PC-9 (cell line): ENCODE measurements around the gene ATG4A. TPM values are rescaled to one million over a fixed set of nuclear protein-coding genes. Genes with fewer than 3 reads are reported as not detected.

Experiments
- BruUV-seq: library from RNA; stranded (reverse); fragments of 400-500 nt; replicated peaks from 2 replicates; lab custom pipeline; 2021; lab: Mats Ljungman, UMichigan
- CTCF ChIA-PET: fragments of 300-600 bp; sonication (Branson Sonifier 250); formaldehyde crosslinking; loops from one replicate; lab custom pipeline; 2022; ENCODE audit warnings: antibody characterized with exemption; lab: Charles Lee
- POLR2A ChIA-PET: fragments of 300-600 bp; sonication (Branson Sonifier 250); formaldehyde crosslinking; loops from one replicate; lab custom pipeline; 2022; ENCODE audit warnings: antibody characterized with exemption; ENCODE audit not compliant: unreplicated experiment; lab: Charles Lee
- DNase-seq, 2 experiments: peaks; one replicate each; pipeline versions ENCODE4 v3.0.0 to v3.0.0-alpha.2; 2015 to 2022; ENCODE audit warnings: mixed read lengths in 1 of 2
- H2AFZ ChIP-seq: fragments of 200-600 bp; sonication (generic); 2 replicates; pipeline ENCODE4 v1.8.1; 2017; ENCODE audit warnings: antibody characterized with exemption
- H3F3A ChIP-seq: fragments of 200-600 bp; sonication (generic); 2 replicates; pipeline ENCODE4 v1.8.1; 2017; ENCODE audit warnings: antibody characterized with exemption, mild to moderate bottlenecking, low read depth; ENCODE audit not compliant: insufficient read depth
- H3K27ac ChIP-seq: fragments of 200-600 bp; sonication (generic); 2 replicates; pipeline ENCODE4 v1.6.1; 2016; ENCODE audit warnings: mixed run types
- H3K27me3 ChIP-seq: fragments of 200-600 bp; sonication (generic); 2 replicates; pipeline ENCODE4 v1.6.1; 2016; ENCODE audit warnings: low read depth, mixed run types; ENCODE audit not compliant: insufficient read depth
- H3K36me3 ChIP-seq: fragments of 200-600 bp; sonication (generic); 2 replicates; pipeline ENCODE4 v1.6.1; 2016; ENCODE audit warnings: low read depth, mixed run types
- H3K4me1 ChIP-seq: fragments of 200-600 bp; sonication (generic); replicated peaks from 2 replicates; pipeline ENCODE4 v1.6.1; 2016; ENCODE audit warnings: mixed run types; ENCODE audit not compliant: insufficient read depth
- H3K4me2 ChIP-seq: fragments of 200-600 bp; sonication (generic); 2 replicates; pipeline ENCODE4 v1.6.1; 2017; ENCODE audit warnings: mixed run types
- H3K4me3 ChIP-seq: fragments of 200-600 bp; sonication (generic); 2 replicates; pipeline ENCODE4 v1.6.1; 2016; ENCODE audit warnings: mixed run types
- H3K79me2 ChIP-seq: fragments of 200-600 bp; sonication (generic); 2 replicates; pipeline ENCODE4 v1.6.1; 2017; ENCODE audit warnings: low read depth, mixed run types
- H3K9me2 ChIP-seq: fragments of 200-600 bp; sonication (generic); 2 replicates; pipeline ENCODE4 v1.8.1; 2017; ENCODE audit warnings: mild to moderate bottlenecking; ENCODE audit not compliant: insufficient read depth
- H3K9me3 ChIP-seq: fragments of 200-600 bp; sonication (generic); 2 replicates; pipeline ENCODE4 v1.8.1; 2016; ENCODE audit warnings: low read depth; ENCODE audit not compliant: insufficient read depth
- H4K20me1 ChIP-seq: fragments of 200-600 bp; sonication (generic); 2 replicates; pipeline ENCODE4 v1.8.1; 2017; ENCODE audit not compliant: insufficient read depth
- CTCF ChIP-seq: fragments of 200-600 bp; sonication (generic); conservative IDR thresholded peaks from 2 replicates; pipeline ENCODE4 v1.6.1; 2017; ENCODE audit warnings: mixed run types, antibody characterized with exemption, mild to moderate bottlenecking, moderate library complexity
- EZH2 ChIP-seq: fragments of 200-600 bp; sonication (generic); IDR thresholded peaks from 2 replicates; pipeline ENCODE4 v1.8.0; 2017; ENCODE audit warnings: antibody characterized with exemption, low read depth
- intact Hi-C: fragments of 100-400 bp; cut with micrococcal nuclease; formaldehyde crosslinking; loops from one replicate; pipeline ENCODE4 v1.10.0; 2022; ENCODE audit not compliant: unreplicated experiment
- total RNA-seq: library from RNA; stranded (reverse); gene quantifications from 2 replicates; pipeline ENCODE4 v1.2.3, GENCODE V29; 2021

The ATG4A gene
- total RNA-seq, 1 experiment from 2014 or later: 9.6 TPM

- no peaks in the 10 kb centered on the region for H3K9me3 ChIP-seq
- peaks cover 36% of the 10 kb centered on the region for H3K36me3 ChIP-seq
- intact Hi-C loops: no loop called here
- ChIA-PET POLR2A (no interaction called here), CTCF (no interaction called here)
- no peaks in the 10 kb centered on the region for H3K27me3 ChIP-seq
- peak overlapping the region; percentile 11; the same call in 1 of the 2 replicates for H3K4me2 ChIP-seq
- no peak overlapping the region for H3K27ac ChIP-seq
- no peak overlapping the region for H3K4me3 ChIP-seq
- no peak overlapping the region for H2AFZ ChIP-seq
- no peaks in the 10 kb centered on the region for H4K20me1 ChIP-seq
- peaks cover 31% of the 10 kb centered on the region for H3K79me2 ChIP-seq
- DNase-seq: no peak
- BruUV-seq: no TSS peak
- H3K4me1 ChIP-seq: peaks cover 23% of the 10 kb centered on the region
- no peaks in the 10 kb centered on the region for H3K9me2 ChIP-seq
- H3F3A ChIP-seq: peaks cover 12% of the 10 kb centered on the region
- TF ChIP-seq CTCF: no peak
- no peak for TF ChIP-seq EZH2
Measured at GRCh38 chrX:108088511-108088910, 3.1 kb upstream of the ATG4A start.

- Histone ChIP-seq H3F3A (peaks cover 5% of the 10 kb centered on the region), H4K20me1 (no peaks in the 10 kb centered on the region), H2AFZ (peak overlapping the region; percentile 84), H3K36me3 (peaks cover 27% of the 10 kb centered on the region), H3K27ac (peak overlapping the region; percentile 80), H3K4me1 (peaks cover 23% of the 10 kb centered on the region), H3K79me2 (peaks cover 31% of the 10 kb centered on the region), H3K27me3 (no peaks in the 10 kb centered on the region), H3K4me3 (peak overlapping the region; percentile 84), H3K4me2 (peak overlapping the region; percentile 97), H3K9me3 (no peaks in the 10 kb centered on the region), H3K9me2 (no peaks in the 10 kb centered on the region)
- intact Hi-C loops: loop anchor here (2.0 kb wide), 2 partner anchors 96 to 446 kb away; no protein-coding TSS in a partner anchor
- ChIA-PET CTCF (interaction anchor here (1.6 kb wide), 1 partner anchor 418 kb away, joined by 3 read pairs; no protein-coding TSS in a partner anchor), POLR2A (interaction anchor here (0.6 to 1.1 kb wide), 4 partner anchors 20 to 1419 kb away, joined by 3 to 5 read pairs (median 4); no protein-coding TSS in a partner anchor)
- TF ChIP-seq EZH2 (no peak), CTCF (no peak)
- DNase-seq: peak in 1 of 2 experiments; percentile 38
- BruUV-seq: TSS peak; percentile 66
Measured at GRCh38 chrX:108090491-108091263, 901 bp upstream of the ATG4A start.

- Histone ChIP-seq H3K36me3 (peaks cover 16% of the 10 kb centered on the region), H3K79me2 (peaks cover 31% of the 10 kb centered on the region), H3K4me2 (peak overlapping the region; percentile 89), H3K27me3 (no peaks in the 10 kb centered on the region), H3K4me3 (peak overlapping the region; percentile 84), H4K20me1 (no peaks in the 10 kb centered on the region), H3K9me3 (no peaks in the 10 kb centered on the region), H3F3A (peaks cover 5% of the 10 kb centered on the region), H3K4me1 (peaks cover 23% of the 10 kb centered on the region), H3K9me2 (no peaks in the 10 kb centered on the region), H3K27ac (no peak overlapping the region), H2AFZ (peak overlapping the region; percentile 94)
- ChIA-PET POLR2A (no interaction called here), CTCF (interaction anchor here (1.6 kb wide), 1 partner anchor 419 kb away, joined by 3 read pairs; no protein-coding TSS in a partner anchor)
- TF ChIP-seq CTCF: no peak
- no peak for TF ChIP-seq EZH2
- DNase-seq: peak in 1 of 2 experiments; percentile 46
- TSS peak; percentile 68 for BruUV-seq
- intact Hi-C loops: loop anchor here (2.0 kb wide), 2 partner anchors 95 to 445 kb away; no protein-coding TSS in a partner anchor
Measured at GRCh38 chrX:108091878-108092291, 307 bp downstream of the ATG4A start.
